ENCODE measurements around the gene TIMELESS.

GRCh38 chr12:56411781-56412639, 37.2 kb downstream of the TIMELESS start:
- no peak for TF ChIP-seq TCF7L2 (IDR thresholded peaks at IDR 0.05; ENCODE audit: borderline replicate concordance, extremely low read depth, insufficient read depth, insufficient read length)
- TF ChIP-seq CTCF (IDR thresholded peaks at IDR 0.05 in 2 of 3, conservative IDR thresholded peaks at IDR 0.05 in 1 of 3; ENCODE audit: borderline replicate concordance in 1 of 3, insufficient read depth in 1 of 3, low read depth in 2 of 3, low read length in 2 of 3) = no peak
- no peak for TF ChIP-seq POLR2AphosphoS5 (IDR thresholded peaks at IDR 0.05; ENCODE audit: low read depth, low read length)
- TF ChIP-seq SIN3A (IDR thresholded peaks at IDR 0.05; ENCODE audit: low read depth) = no peak
- no peak for TF ChIP-seq POLR2A (IDR thresholded peaks at IDR 0.05; ENCODE audit: borderline replicate concordance, extremely low read depth, insufficient read depth, insufficient read length)
- no peak for TF ChIP-seq EGR1 (IDR thresholded peaks at IDR 0.05; ENCODE audit: low read depth)
- no peak for TF ChIP-seq SP1 (IDR thresholded peaks at IDR 0.05; ENCODE audit: low read depth)
- TF ChIP-seq RAD21 (IDR thresholded peaks at IDR 0.05; ENCODE audit: low read depth) = no peak
- TF ChIP-seq, protein P1, sequence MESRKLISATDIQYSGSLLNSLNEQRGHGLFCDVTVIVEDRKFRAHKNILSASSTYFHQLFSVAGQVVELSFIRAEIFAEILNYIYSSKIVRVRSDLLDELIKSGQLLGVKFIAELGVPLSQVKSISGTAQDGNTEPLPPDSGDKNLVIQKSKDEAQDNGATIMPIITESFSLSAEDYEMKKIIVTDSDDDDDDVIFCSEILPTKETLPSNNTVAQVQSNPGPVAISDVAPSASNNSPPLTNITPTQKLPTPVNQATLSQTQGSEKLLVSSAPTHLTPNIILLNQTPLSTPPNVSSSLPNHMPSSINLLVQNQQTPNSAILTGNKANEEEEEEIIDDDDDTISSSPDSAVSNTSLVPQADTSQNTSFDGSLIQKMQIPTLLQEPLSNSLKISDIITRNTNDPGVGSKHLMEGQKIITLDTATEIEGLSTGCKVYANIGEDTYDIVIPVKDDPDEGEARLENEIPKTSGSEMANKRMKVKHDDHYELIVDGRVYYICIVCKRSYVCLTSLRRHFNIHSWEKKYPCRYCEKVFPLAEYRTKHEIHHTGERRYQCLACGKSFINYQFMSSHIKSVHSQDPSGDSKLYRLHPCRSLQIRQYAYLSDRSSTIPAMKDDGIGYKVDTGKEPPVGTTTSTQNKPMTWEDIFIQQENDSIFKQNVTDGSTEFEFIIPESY (IDR thresholded peaks at IDR 0.05; ENCODE audit: extremely low read depth, insufficient replicate concordance, low read length) = no peak

Data from HCT116 (cell line).